H1 (cell line): ENCODE data around the gene NDEL1. TPM values are rescaled to one million over a fixed set of nuclear protein-coding genes. Genes with fewer than 3 reads are reported as not detected.

Experiments
- SAP30 ChIP-seq: fragments of 300-600 bp; sonication (generic); IDR thresholded peaks from 2 replicates; pipeline ENCODE4 v1.7.1; 2012; ENCODE audit warnings: low read length, moderate library complexity, mild to moderate bottlenecking, inconsistent platforms; ENCODE audit not compliant: insufficient read depth, insufficient replicate concordance
- YY1 ChIP-seq: IDR thresholded peaks from 2 replicates; pipeline ENCODE4 v1.6.1; 2011; ENCODE audit warnings: low read depth, mild to moderate bottlenecking, low read length
- polyA plus RNA-seq, 7 experiments: library from polyadenylated mRNA; depleted of rRNA in 3 of 7; stranded (reverse) in 5 of 7; unstranded in 2 of 7; fragments of >200 nt in 5 of 7; fragments of 200-250 nt in 2 of 7; gene quantifications; 1 replicate in 5 of 7; 2 replicates in 1 of 7; 4 replicates in 1 of 7; pipeline versions ENCODE4 v1.2.1 to v1.2.3, GENCODE V29; 2011 to 2013; ENCODE audit warnings: missing spikeins in 2 of 7, mixed read lengths in 2 of 7
- total RNA-seq: library from RNA; stranded (reverse); fragmentation: NEBNext Ultra II Directional; extraction: Animal tissue kit (Norgen Biotek cat#: 25700); gene quantifications from 2 replicates; pipeline ENCODE4 v1.2.1, GENCODE V29; 2021

Gene NDEL1
- total and polyA plus RNA-seq, 2 of the 8 experiments (the other 6 are each of a cell fraction or from before 2014, with no cell fraction given): 31.1 to 32.9 TPM

- no peak for TF ChIP-seq SAP30
- TF ChIP-seq YY1: no peak
Observed at GRCh38 chr17:8459831-8460230, 24.1 kb downstream of the NDEL1 start (continued).
